Activated naive CD8-positive, alpha-beta T cell treated with anti-CD3 and anti-CD28 coated beads, Interleukin-2, amount 50 U/mL, for 24 hours (primary cell): Measurements from ENCODE around the gene SLC4A5.

Source experiments
- ATAC-seq: fragments of 150-1000 bp; cut with Tn5 transposase; one replicate; pipeline ENCODE4 v1.10.0; 2021
- DNase-seq: peaks from one replicate; pipeline ENCODE4 v3.0.0; 2021
- H3K27ac Mint-ChIP-seq: one replicate; pipeline ENCODE4 v1.8.0; 2021; ENCODE audit warnings: mild to moderate bottlenecking, mixed read lengths
- H3K27me3 Mint-ChIP-seq: one replicate; pipeline ENCODE4 v1.8.0; 2021; ENCODE audit warnings: mixed read lengths
- H3K36me3 Mint-ChIP-seq: one replicate; pipeline ENCODE4 v1.8.0; 2021; ENCODE audit warnings: low read depth, mixed read lengths
- H3K4me1 Mint-ChIP-seq: one replicate; pipeline ENCODE4 v1.8.0; 2021; ENCODE audit warnings: mixed read lengths
- H3K4me3 Mint-ChIP-seq: one replicate; pipeline ENCODE4 v1.8.0; 2021; ENCODE audit warnings: mild to moderate bottlenecking, moderate library complexity, mixed read lengths
- H3K9me3 Mint-ChIP-seq: one replicate; pipeline ENCODE4 v1.8.0; 2021; ENCODE audit warnings: mixed read lengths

SLC4A5 gene

DNA sequence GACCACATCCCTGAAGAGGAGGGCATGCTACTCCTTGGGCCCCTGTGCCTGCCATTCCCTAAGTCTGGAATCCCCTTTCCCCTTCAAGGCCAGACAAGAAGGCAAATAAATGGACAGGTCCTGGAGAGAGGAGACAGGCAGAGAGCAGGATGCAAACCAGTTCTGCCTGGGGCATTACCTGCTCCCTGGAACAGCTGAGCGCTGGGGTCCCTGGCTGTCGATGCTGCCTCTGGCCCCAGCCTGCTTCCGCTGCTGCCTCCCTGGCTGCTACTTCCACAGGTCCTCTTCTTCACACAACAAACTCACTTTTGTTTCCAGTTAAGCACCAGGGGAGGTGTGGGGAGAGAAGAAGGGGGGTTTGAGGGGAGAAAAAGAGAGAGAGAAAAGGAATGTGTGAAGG lies 53.1 kb downstream of the SLC4A5 start:
- H3K36me3 Mint-ChIP-seq = peaks cover 6% of the 10 kb centered on the region
- ATAC-seq (no peak), DNase-seq (no peak)

DNA sequence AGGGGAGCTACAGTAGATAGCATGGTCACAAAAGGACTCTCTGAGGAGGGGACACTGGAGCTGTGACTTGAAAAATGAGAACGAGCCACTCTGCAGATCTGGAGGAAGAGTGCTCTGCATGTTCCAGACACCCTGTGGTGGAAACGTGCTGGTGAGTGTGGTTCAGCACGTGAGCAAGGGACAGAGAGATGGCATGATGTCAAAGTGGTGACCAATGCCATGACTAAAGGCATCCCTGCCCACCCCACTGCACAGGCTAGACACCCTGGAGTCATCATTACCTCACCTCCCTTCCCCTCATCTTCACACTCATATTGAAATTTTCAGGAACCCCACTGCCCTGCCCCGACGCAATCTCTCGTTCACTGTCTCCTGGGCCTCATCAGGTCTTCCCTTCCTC lies 56.5 kb downstream of the SLC4A5 start:
- Mint-ChIP-seq H3K27ac (no peak overlapping the region), H3K36me3 (no peaks in the 10 kb centered on the region), H3K27me3 (no peaks in the 10 kb centered on the region), H3K9me3 (no peaks in the 10 kb centered on the region), H3K4me1 (peaks cover 15% of the 10 kb centered on the region), H3K4me3 (no peak overlapping the region)
- DNase-seq (no peak), ATAC-seq (no peak)

More for the DNA sequence above, 53.1 kb downstream of the SLC4A5 start:
- H3K27me3 Mint-ChIP-seq = no peaks in the 10 kb centered on the region
- no peaks in the 10 kb centered on the region for H3K9me3 Mint-ChIP-seq
- H3K4me1 Mint-ChIP-seq = peaks cover 15% of the 10 kb centered on the region
- no peak overlapping the region for H3K4me3 Mint-ChIP-seq
- H3K27ac Mint-ChIP-seq = peak overlapping the region; percentile 67

DNA sequence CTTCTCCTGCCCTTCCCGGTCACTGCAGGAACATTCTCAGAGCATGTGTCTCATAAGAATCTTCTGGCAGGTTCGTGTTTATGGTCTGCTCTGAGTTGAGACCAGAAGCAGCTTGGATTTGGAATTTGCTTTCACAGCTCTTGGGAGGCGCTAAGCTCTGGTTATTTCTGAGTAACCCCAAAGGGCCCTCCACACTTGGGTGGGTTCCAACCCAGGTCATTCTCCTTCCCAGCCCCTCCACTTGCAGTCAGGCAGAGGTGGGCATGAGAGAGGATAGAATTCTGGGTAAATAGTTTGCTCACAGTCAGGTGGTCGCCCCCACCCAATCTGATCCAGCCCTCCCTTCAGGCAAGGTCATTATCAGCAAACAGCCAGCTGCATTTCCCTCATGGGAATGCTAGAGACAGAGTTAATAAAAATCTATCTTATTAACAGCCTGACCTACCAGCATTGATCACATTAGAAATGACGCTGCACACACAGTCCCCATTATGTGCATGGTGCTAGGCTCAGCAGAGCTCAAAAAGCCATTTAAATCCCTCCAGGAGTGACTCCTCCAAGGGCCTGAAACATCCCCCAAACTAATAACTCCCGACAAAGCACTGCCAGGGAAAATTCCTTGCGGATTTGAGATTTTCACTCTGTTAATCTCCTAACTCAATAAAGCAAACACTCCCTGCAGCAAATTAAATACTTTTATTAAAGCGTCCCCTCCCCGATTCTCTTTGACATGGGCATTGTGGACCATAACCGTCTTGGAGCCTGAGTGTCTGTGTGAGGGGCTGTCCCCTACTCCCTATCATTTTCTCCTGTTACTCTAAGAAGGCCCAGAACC lies 61.9 kb downstream of the SLC4A5 start:
- no peak for DNase-seq
- Mint-ChIP-seq H3K36me3 (no peaks in the 10 kb centered on the region), H3K27me3 (no peaks in the 10 kb centered on the region), H3K9me3 (no peaks in the 10 kb centered on the region), H3K4me3 (no peak overlapping the region), H3K4me1 (no peaks in the 10 kb centered on the region), H3K27ac (no peak overlapping the region)
- no peak for ATAC-seq

DNA sequence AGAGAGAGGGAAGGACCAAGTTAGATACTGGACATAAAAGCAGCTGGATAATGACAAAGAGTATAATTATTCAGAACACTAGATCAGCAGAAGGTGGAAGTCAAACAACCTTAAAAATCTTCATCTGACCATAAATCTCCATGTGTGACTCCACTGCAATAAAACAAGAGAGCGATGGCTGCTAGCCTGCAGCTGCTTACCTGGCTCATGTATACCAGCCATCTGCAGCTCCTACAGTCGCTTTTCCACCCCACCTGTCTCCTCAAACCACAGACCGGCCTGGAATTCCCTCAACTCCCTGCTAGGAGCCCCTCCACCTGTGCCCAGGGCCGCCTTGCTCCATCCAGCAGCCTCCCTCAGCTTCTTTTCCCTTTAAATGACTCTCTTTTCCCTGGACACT lies 64.5 kb downstream of the SLC4A5 start:
- ATAC-seq (no peak), DNase-seq (no peak)
- Mint-ChIP-seq H3K27ac (no peak overlapping the region), H3K36me3 (no peaks in the 10 kb centered on the region), H3K4me1 (no peaks in the 10 kb centered on the region), H3K9me3 (no peaks in the 10 kb centered on the region), H3K27me3 (no peaks in the 10 kb centered on the region), H3K4me3 (no peak overlapping the region)

DNA sequence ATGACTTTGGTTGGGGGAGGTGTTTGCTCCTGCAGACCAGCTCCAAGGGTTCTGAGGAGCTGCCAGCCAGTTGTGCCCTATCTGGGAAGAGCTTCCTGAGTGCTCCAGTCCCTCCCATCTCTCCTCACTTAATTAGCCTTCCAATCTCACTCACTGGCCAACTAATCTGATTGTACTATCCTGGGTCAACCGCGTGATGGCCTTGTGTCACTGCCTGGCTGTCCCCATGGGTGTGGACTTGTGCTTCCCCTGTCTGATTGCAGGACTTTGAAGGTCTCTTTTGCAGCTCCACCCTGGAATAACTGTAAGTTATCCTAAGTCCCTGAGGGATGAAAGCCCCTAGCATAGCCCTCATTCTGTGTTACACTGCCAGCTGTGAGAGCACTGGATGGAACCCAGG lies 65.0 kb downstream of the SLC4A5 start:
- H3K27ac Mint-ChIP-seq = no peak overlapping the region

DNA sequence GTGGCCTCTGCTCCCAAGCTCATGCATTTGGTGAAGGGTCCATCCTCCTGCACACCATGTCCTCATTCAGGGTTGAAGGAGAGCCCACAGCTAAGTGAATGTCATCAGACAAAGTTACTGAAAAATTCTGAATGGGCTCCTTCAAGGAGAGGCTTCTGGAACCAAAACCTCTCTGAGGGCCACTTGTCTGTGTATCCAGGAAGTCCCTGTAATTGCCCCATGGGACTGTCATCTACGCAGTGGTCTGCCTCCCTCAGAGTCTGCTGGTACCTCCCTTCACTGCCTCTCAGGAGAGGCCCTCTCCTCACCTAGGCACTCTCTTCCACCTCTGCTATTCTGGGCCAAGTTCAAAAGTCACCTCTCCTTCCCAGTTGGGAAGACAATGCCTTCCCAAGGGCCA lies 68.0 kb downstream of the SLC4A5 start:
- ATAC-seq (no peak), DNase-seq (no peak)
- no peak overlapping the region for H3K4me3 Mint-ChIP-seq
- no peaks in the 10 kb centered on the region for H3K9me3 Mint-ChIP-seq
- H3K27me3 Mint-ChIP-seq = no peaks in the 10 kb centered on the region
- H3K27ac Mint-ChIP-seq = no peak overlapping the region
- H3K4me1 Mint-ChIP-seq = no peaks in the 10 kb centered on the region
- no peaks in the 10 kb centered on the region for H3K36me3 Mint-ChIP-seq

More for the DNA sequence above, 65.0 kb downstream of the SLC4A5 start:
- no peak for ATAC-seq
- H3K36me3 Mint-ChIP-seq = no peaks in the 10 kb centered on the region
- no peaks in the 10 kb centered on the region for H3K4me1 Mint-ChIP-seq
- no peak for DNase-seq
- no peaks in the 10 kb centered on the region for H3K27me3 Mint-ChIP-seq
- no peak overlapping the region for H3K4me3 Mint-ChIP-seq
- H3K9me3 Mint-ChIP-seq = no peaks in the 10 kb centered on the region

DNA sequence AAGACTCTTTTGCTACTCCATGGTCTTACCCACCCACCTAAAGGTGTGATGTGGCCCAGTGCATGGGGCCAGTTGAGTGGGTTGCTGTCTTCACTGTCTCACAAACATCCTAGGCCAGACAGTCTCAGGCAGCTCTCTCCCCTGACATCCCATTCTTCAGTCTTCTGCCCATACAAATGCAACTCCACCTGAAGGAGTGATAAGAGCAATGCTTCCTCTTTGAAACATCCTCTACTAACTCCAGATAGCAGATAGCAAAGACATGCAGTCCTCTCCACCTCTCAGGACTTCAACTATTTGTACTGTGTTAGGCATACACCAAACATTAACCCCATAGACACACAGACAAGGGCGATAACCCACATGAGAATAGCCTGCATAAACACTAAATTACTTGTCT lies 73.5 kb downstream of the SLC4A5 start:
- DNase-seq (no peak), ATAC-seq (no peak)
- Mint-ChIP-seq H3K27me3 (no peaks in the 10 kb centered on the region), H3K36me3 (no peaks in the 10 kb centered on the region), H3K4me3 (no peak overlapping the region), H3K27ac (no peak overlapping the region), H3K9me3 (no peaks in the 10 kb centered on the region), H3K4me1 (peaks cover 9% of the 10 kb centered on the region)

DNA sequence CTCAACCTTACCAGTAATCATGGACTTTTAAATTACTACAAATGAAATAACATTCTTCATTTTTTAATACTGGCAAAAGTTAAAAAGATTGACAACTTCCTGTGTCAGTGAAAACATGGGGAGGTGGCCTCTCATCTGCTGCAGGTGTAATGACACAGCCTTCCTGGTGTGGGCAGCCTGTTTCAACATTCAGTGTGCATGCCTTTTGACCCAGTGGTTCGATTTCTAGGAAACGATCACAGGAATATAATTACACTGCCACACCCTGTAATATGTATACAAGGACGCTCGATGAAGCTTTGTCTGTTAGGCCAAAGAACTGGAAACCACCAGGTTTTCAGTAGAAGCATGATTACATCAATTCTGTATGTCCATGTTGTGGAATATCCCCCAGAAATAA lies 76.1 kb downstream of the SLC4A5 start:
- Mint-ChIP-seq H3K27ac (peak overlapping the region; percentile 18), H3K4me1 (peaks cover 9% of the 10 kb centered on the region), H3K27me3 (no peaks in the 10 kb centered on the region), H3K4me3 (peak overlapping the region; percentile 32), H3K36me3 (no peaks in the 10 kb centered on the region), H3K9me3 (no peaks in the 10 kb centered on the region)
- peak; percentile 87 for ATAC-seq
- peak; percentile 33 for DNase-seq

DNA sequence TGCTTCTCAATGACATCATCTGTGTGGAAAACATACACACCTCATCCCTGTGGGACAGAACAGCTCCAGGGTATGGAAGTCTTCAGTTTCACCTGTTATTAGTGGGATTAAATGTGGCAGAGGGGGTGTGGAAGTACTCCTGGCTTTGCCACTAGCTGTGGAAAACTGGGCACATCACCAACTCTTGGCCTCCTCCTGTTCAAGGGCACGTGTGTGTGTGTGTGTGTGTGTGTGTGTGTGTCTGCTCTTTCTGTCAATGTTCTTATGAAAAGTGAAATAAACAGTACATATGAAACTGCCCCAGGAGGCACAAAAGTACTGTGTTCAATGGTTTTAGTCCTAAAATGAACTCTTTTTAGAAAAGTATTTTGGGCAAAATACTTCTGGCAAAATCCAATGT lies 78.9 kb downstream of the SLC4A5 start:
- Mint-ChIP-seq H3K36me3 (no peaks in the 10 kb centered on the region), H3K27me3 (no peaks in the 10 kb centered on the region), H3K4me3 (no peak overlapping the region), H3K27ac (no peak overlapping the region), H3K4me1 (peaks cover 9% of the 10 kb centered on the region), H3K9me3 (no peaks in the 10 kb centered on the region)
- ATAC-seq (no peak), DNase-seq (no peak)

DNA sequence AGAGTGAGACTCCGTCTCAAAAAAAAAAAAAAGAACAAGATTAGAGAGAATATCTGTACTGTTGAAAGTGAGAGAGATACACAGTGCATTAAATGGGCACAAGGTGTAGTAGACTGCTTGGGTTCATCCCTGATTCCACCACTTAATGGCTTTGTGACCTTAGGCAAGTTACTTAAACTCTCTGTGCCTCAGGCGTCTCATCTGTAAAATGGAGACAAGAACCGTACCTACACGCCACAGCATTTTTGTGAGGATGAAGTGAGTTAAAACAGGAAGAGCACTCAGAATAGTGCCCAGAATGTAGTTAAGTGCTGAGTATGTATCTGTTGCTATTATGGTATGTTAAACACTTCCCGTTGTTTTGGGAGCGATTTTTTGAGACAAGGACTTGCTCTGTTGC lies 80.5 kb downstream of the SLC4A5 start:
- Mint-ChIP-seq H3K36me3 (no peaks in the 10 kb centered on the region), H3K4me1 (peaks cover 9% of the 10 kb centered on the region), H3K27me3 (no peaks in the 10 kb centered on the region), H3K9me3 (no peaks in the 10 kb centered on the region), H3K27ac (no peak overlapping the region), H3K4me3 (no peak overlapping the region)
- ATAC-seq (no peak), DNase-seq (no peak)

DNA sequence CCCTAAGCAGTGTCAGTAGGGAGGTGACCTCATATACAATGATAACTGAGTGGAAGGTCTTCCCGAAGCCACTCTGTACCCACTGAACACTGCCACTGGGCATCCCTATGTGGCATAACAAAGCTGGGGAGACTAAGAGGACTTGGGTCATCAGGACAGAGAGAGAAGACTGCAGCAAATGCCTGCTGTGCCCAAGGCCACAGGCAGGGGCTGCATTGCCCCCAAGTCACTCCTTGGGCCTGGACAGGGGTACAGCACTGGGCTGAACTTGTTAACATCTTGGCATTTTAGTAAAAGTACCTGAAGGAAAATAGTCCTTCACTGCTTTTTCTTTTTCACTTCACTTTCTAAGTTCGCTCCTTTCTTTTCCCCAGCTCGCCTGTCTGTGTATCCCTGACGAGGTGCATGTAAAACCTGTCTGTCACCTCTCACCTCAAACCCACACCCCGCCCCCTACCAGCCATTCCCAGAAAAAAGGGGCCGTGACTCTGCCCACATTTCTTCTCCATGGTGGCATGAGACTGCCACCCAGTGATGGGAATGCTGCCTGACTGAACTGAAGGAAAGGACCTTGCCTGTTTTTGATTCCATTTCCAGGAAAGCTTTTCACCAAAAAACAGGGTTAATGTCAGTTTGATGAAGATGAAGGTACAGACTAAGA lies 81.9 kb downstream of the SLC4A5 start:
- no peaks in the 10 kb centered on the region for H3K27me3 Mint-ChIP-seq

DNA sequence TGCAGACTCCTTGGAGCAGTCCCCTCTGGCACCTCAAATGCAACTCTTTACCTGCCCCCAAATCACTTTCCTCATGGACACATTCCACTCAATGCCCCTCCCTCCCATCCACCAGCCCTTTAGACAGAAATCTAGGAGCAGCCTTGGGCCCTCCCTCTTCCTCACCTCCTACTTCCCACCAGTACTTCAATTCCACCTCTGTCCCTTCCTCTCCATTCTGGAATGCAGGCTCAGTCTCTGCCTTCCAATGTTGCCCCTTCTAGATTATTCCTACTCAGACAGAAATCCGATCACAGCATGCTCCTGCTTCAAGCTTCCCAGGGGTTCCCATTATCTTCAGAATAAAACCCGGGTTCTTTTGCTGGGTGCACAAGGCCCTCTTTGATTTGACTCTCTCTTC lies 82.7 kb downstream of the SLC4A5 start:
- peaks cover 3% of the 10 kb centered on the region for H3K36me3 Mint-ChIP-seq
- no peak for DNase-seq
- no peaks in the 10 kb centered on the region for H3K9me3 Mint-ChIP-seq
- H3K4me1 Mint-ChIP-seq = no peaks in the 10 kb centered on the region
- no peak overlapping the region for H3K27ac Mint-ChIP-seq
- ATAC-seq = no peak
- H3K27me3 Mint-ChIP-seq = no peaks in the 10 kb centered on the region
- no peak overlapping the region for H3K4me3 Mint-ChIP-seq

More for the DNA sequence above, 81.9 kb downstream of the SLC4A5 start:
- H3K4me1 Mint-ChIP-seq = no peaks in the 10 kb centered on the region
- ATAC-seq (no peak), DNase-seq (no peak)
- no peaks in the 10 kb centered on the region for H3K9me3 Mint-ChIP-seq
- H3K27ac Mint-ChIP-seq = no peak overlapping the region
- H3K36me3 Mint-ChIP-seq = no peaks in the 10 kb centered on the region
- no peak overlapping the region for H3K4me3 Mint-ChIP-seq

DNA sequence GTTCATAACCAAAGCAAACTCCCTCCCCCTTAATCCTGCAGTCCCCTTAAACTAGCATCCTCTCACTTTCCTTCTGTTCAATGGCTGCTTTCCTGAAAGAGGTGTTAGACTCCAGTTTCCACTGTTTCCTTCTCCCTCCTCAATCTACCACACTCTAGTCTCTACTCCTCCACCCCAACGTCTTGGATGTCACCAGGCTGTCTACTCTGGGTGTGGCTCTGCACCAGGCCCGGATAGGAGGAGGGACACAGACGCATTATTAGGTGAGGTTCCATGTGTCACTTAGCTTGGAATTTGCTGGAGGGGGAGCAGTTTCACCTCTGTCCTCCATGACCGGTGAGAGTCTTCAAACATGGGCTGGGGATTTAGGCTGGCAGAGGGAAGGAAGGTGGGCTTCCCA lies 83.5 kb downstream of the SLC4A5 start:
- Mint-ChIP-seq H3K27me3 (no peaks in the 10 kb centered on the region), H3K27ac (no peak overlapping the region), H3K4me1 (no peaks in the 10 kb centered on the region), H3K36me3 (peaks cover 3% of the 10 kb centered on the region), H3K9me3 (no peaks in the 10 kb centered on the region), H3K4me3 (no peak overlapping the region)
- DNase-seq (no peak), ATAC-seq (no peak)

DNA sequence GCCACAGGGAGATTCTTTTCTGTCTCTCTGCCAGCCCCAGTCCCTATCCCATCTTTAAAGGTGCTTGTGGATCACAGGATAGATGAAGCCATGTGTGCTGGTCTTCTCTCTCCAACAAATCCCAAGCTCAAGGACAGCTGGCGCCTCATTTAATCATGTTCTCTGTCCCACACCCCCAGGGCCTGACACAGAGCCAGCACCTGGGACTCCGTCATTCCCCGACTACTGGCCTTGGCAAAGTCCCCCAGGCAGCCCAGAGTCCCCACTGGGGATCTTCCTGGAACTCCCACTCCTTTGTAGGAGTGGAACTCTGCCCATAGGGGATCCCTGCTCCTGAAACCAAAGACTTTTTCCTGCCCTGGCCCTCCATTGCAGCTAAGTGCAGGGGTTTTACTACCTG lies 84.0 kb downstream of the SLC4A5 start:
- DNase-seq (no peak), ATAC-seq (no peak)
- peaks cover 3% of the 10 kb centered on the region for H3K36me3 Mint-ChIP-seq
- H3K4me1 Mint-ChIP-seq = no peaks in the 10 kb centered on the region
- no peaks in the 10 kb centered on the region for H3K9me3 Mint-ChIP-seq
- no peaks in the 10 kb centered on the region for H3K27me3 Mint-ChIP-seq
- no peak overlapping the region for H3K4me3 Mint-ChIP-seq
- no peak overlapping the region for H3K27ac Mint-ChIP-seq

DNA sequence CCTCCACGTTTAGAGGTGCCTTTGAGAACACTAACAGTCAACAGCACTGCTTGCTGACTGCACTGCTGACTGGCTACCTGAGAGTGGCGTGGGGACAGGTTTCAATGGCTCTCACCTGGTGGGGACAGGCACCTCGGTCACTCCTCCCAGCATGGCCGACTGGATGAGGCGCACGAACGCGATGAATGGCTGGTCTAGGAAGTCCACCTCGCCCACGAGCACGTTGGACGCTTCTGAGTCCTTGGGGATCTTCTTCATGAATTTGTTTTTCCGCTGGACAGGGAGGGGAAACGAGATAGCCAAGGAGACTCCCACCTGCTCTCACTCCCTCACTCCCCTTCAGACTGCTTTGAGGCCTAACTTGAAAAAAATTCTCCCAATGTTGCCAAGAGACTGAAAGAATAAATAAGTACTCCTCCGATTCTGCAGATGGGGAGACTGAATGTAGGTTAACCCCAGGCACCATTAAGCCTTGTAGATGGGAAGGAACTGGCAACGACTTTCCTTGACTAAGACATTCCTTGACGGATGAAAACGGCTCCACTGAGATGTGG lies 87.5 kb downstream of the SLC4A5 start:
- Mint-ChIP-seq H3K4me3 (no peak overlapping the region), H3K27me3 (no peaks in the 10 kb centered on the region), H3K36me3 (peaks cover 3% of the 10 kb centered on the region), H3K9me3 (no peaks in the 10 kb centered on the region), H3K4me1 (no peaks in the 10 kb centered on the region), H3K27ac (no peak overlapping the region)
- ATAC-seq (no peak), DNase-seq (no peak)
